Islet precursor cell (in vitro differentiated cells): ENCODE data around the gene KCNH5.
A peak's percentile ranks its signal among the peaks of the same experiment; 100 is the strongest.
"Not testable (repeated sequence)": the region's sequence is repeated elsewhere in the genome, so short reads cannot be mapped to it uniquely, and the experiment has no call there.

Experiments
- DNase-seq: peaks from one replicate; pipeline ENCODE4 v3.0.0-alpha.2; 2018

Gene KCNH5

GRCh38 chr14:62882967-62883366 is 162.3 kb downstream of the KCNH5 start:
- no peak for DNase-seq

GRCh38 chr14:62866376-62866775 is 178.9 kb downstream of the KCNH5 start:
- no peak for DNase-seq

- no peak for DNase-seq
These were observed 180.7 kb downstream of the KCNH5 start for GRCh38 chr14:62864588-62864987.

GRCh38 chr14:62858011-62858410 is 187.2 kb downstream of the KCNH5 start:
- not testable (repeated sequence) for DNase-seq

GRCh38 chr14:62854951-62855350 is 190.3 kb downstream of the KCNH5 start:
- no peak for DNase-seq

- no peak for DNase-seq
These were observed 198.1 kb downstream of the KCNH5 start for GRCh38 chr14:62847168-62847567.

- no peak for DNase-seq
These were observed 200.7 kb downstream of the KCNH5 start for GRCh38 chr14:62844546-62844945.

GRCh38 chr14:62824086-62824485 is 221.2 kb downstream of the KCNH5 start:
- DNase-seq, result no peak

GRCh38 chr14:62819931-62820330 is 225.3 kb downstream of the KCNH5 start:
- no peak for DNase-seq

GRCh38 chr14:62807636-62808035 is 237.6 kb downstream of the KCNH5 start:
- no peak for DNase-seq

GRCh38 chr14:62800577-62800976 is 244.7 kb downstream of the KCNH5 start:
- no peak for DNase-seq

- DNase-seq, result no peak
These were observed 248.8 kb downstream of the KCNH5 start for GRCh38 chr14:62796431-62796830.

GRCh38 chr14:62792578-62792977 is 252.7 kb downstream of the KCNH5 start:
- no peak for DNase-seq

- not testable (repeated sequence) for DNase-seq
These were observed 263.9 kb downstream of the KCNH5 start for GRCh38 chr14:62781328-62781727.

GRCh38 chr14:62778852-62779251 is 266.4 kb downstream of the KCNH5 start:
- DNase-seq, result no peak

GRCh38 chr14:62778310-62778709 is 266.9 kb downstream of the KCNH5 start:
- DNase-seq, result no peak

GRCh38 chr14:62777510-62777909 is 267.7 kb downstream of the KCNH5 start:
- no peak for DNase-seq

GRCh38 chr14:62776300-62776699 is 269.0 kb downstream of the KCNH5 start:
- no peak for DNase-seq

- no peak for DNase-seq
These were observed 276.5 kb downstream of the KCNH5 start for GRCh38 chr14:62768753-62769152.

- no peak for DNase-seq
These were observed 281.3 kb downstream of the KCNH5 start for GRCh38 chr14:62763951-62764350.

- no peak for DNase-seq
These were observed 285.5 kb downstream of the KCNH5 start for GRCh38 chr14:62759796-62760195.

- DNase-seq, result not testable (repeated sequence)
These were observed 298.4 kb downstream of the KCNH5 start for GRCh38 chr14:62746881-62747280.

- DNase-seq, result peak; percentile 58
These were observed 299.8 kb downstream of the KCNH5 start for GRCh38 chr14:62745496-62745895.

- DNase-seq, result no peak
These were observed 301.7 kb downstream of the KCNH5 start for GRCh38 chr14:62743560-62743959.

- DNase-seq, result no peak
These were observed 302.1 kb downstream of the KCNH5 start for GRCh38 chr14:62743118-62743517.

- no peak for DNase-seq
These were observed 305.6 kb downstream of the KCNH5 start for GRCh38 chr14:62739647-62740046.
